Stimulated activated CD4-positive, alpha-beta T cell treated with anti-CD3 and anti-CD28 coated beads, Interleukin-12 subunit alpha, Interleukin-12 subunit beta, amount 100 ng/mL, for 24 hours (primary cell): ENCODE results near the gene PRRT2.
A peak's percentile ranks its signal among the peaks of the same experiment; 100 is the strongest.

Experiments used
- DNase-seq, 2 experiments: peaks; one replicate each; pipeline ENCODE4 v3.0.0-alpha.2; 2020; ENCODE audit warnings: low read depth in 2 of 2

PRRT2 gene

DNA sequence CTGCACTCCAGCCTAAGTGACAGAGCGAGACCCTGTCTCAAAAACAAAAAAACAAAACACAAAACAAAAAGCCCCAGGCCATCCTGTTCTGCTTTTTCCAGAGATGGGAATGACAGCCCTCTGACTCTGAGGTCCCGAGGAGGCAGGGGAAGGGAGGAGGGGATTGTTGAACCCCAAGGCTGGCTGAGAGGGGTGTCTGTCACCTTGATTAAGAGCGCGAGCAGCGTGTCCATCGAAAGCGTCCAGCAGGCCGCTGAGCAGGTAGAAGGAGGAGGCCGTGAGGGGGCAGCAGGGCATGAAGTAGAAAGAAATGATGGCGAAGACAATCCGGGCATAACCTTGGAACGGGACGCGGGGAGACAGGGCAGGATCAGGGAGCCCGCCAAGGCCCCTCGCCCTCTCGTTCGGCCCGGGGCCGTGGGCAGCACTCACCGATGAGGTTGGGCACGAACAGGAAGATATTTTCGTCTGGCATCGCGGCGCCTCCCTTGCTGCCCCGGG is 50.4 kb downstream of the PRRT2 start:
- no peak for DNase-seq

- DNase-seq, result peak; percentile 87 to 89
These were observed 51.1 kb downstream of the PRRT2 start, which contains the start of gene CDIPT for GRCh38 chr16:29862884-29863668. Gene CDIPT (minus strand): TSS chr16:29863226. CDS start chr16:29862857, 369 bp downstream.

DNA sequence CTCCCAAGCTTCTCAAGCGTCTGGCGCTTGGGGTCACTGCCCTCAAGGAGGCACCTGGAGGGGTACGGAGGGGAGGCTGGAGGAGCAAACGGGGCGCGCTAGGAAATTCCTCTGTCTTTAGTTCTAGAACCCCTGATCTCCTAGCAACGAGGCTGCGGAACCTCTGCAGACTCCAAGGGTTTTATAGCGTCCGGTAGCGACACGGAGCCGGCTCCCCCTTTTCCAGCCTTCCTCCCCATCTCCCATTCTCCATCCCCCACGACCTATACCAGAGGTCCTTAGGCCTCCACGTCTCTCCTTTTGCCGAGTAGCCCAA is 51.6 kb downstream of the PRRT2 start:
- DNase-seq, result no peak

DNA sequence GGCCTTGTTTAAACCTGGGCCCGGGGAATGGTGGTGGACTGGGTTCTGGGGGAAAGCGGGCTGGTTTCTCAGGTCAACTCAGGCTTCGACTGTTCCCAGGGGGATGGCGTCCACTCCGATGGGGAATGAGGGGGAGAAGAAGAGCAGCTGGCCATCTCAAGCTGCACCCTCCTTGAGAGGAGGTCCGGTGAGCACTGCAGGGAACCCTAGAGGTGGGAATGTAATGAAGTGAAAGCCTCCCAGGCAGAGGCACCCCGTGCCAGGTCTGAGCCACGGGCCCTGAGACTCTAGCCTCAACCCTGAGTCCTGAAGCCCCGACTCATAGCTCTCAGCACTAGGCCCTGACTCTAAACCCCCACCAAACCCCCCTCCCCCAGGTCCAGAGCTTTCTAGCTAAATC is 52.2 kb downstream of the PRRT2 start:
- DNase-seq, result no peak
